H9 (cell line): ENCODE data around the gene SYMPK. TPM values are rescaled to one million over a fixed set of nuclear protein-coding genes. Genes with fewer than 3 reads are reported as not detected.

ENCODE experiments used
- DNase-seq: peaks from one replicate; pipeline ENCODE4 v3.0.0-alpha.2; 2017
- H2AFZ ChIP-seq: one replicate; pipeline ENCODE4 v1.6.1; 2013; ENCODE audit warnings: mild to moderate bottlenecking, low read length, control low read depth, moderate library complexity
- H2AK5ac ChIP-seq: 2 replicates; pipeline ENCODE4 v1.6.1; 2013; ENCODE audit warnings: low read length, control low read depth, mixed read lengths; ENCODE audit not compliant: insufficient read length
- H2BK120ac ChIP-seq: one replicate; pipeline ENCODE4 v1.6.1; 2013; ENCODE audit warnings: low read depth, mild to moderate bottlenecking, low read length, control low read depth, inconsistent platforms; ENCODE audit not compliant: poor library complexity, severe bottlenecking
- H2BK12ac ChIP-seq: 2 replicates; pipeline ENCODE4 v1.6.1; 2013; ENCODE audit warnings: low read length, control low read depth, mixed read lengths, low read depth; ENCODE audit not compliant: insufficient read length
- H2BK15ac ChIP-seq: 2 replicates; pipeline ENCODE4 v1.6.1; 2013; ENCODE audit warnings: low read depth, low read length, control low read depth
- H2BK20ac ChIP-seq: one replicate; pipeline ENCODE4 v1.6.1; 2013; ENCODE audit warnings: low read depth, mild to moderate bottlenecking, low read length, control low read depth, inconsistent platforms; ENCODE audit not compliant: poor library complexity, severe bottlenecking
- H2BK5ac ChIP-seq: 2 replicates; pipeline ENCODE4 v1.6.1; 2013; ENCODE audit warnings: low read length, control low read depth, mixed read lengths; ENCODE audit not compliant: insufficient read length
- H3K14ac ChIP-seq: 2 replicates; pipeline ENCODE4 v1.6.1; 2013; ENCODE audit warnings: low read length, control low read depth; ENCODE audit not compliant: insufficient read depth
- H3K18ac ChIP-seq: 2 replicates; pipeline ENCODE4 v1.6.1; 2013; ENCODE audit warnings: low read depth, mild to moderate bottlenecking, mixed read lengths, low read length, control low read depth; ENCODE audit not compliant: insufficient read length
- H3K23ac ChIP-seq: 2 replicates; pipeline ENCODE4 v1.6.1; 2013; ENCODE audit warnings: low read length, control low read depth, mixed read lengths, low read depth; ENCODE audit not compliant: insufficient read length
- H3K23me2 ChIP-seq: 2 replicates; pipeline ENCODE4 v1.6.1; 2013; ENCODE audit warnings: low read depth, mild to moderate bottlenecking, mixed read lengths, low read length, control low read depth; ENCODE audit not compliant: insufficient read length, poor library complexity, severe bottlenecking
- H3K27ac ChIP-seq: 2 replicates; pipeline ENCODE4 v1.5.1; 2013; ENCODE audit warnings: low read length, control low read depth, mixed read lengths, low read depth; ENCODE audit not compliant: insufficient read length
- H3K27me3 ChIP-seq: 2 replicates; pipeline ENCODE4 v1.6.1; 2013; ENCODE audit warnings: low read length, control low read depth, inconsistent platforms; ENCODE audit not compliant: insufficient read depth
- H3K4ac ChIP-seq: 2 replicates; pipeline ENCODE4 v1.6.1; 2013; ENCODE audit warnings: low read depth, mild to moderate bottlenecking, control low read depth, inconsistent platforms, low read length, moderate library complexity
- H3K4me1 ChIP-seq: 2 replicates; pipeline ENCODE4 v1.6.1; 2013; ENCODE audit warnings: low read length, control low read depth, inconsistent platforms; ENCODE audit not compliant: insufficient read depth
- H3K4me2 ChIP-seq: 2 replicates; pipeline ENCODE4 v1.6.1; 2013; ENCODE audit warnings: low read length, control low read depth, mixed read lengths; ENCODE audit not compliant: insufficient read length, insufficient read depth
- H3K56ac ChIP-seq: 2 replicates; pipeline ENCODE4 v1.6.1; 2013; ENCODE audit warnings: low read depth, mild to moderate bottlenecking, mixed read lengths, low read length, control low read depth; ENCODE audit not compliant: insufficient read length
- H3K79me1 ChIP-seq: 2 replicates; pipeline ENCODE4 v1.6.1; 2013; ENCODE audit warnings: low read depth, mild to moderate bottlenecking, moderate library complexity, low read length, control low read depth, inconsistent platforms; ENCODE audit not compliant: insufficient read depth, poor library complexity, severe bottlenecking
- H3K79me2 ChIP-seq: 2 replicates; pipeline ENCODE4 v1.6.1; 2013; ENCODE audit warnings: low read length, control low read depth, inconsistent platforms; ENCODE audit not compliant: insufficient read depth
- H3K9ac ChIP-seq: 2 replicates; pipeline ENCODE4 v1.6.1; 2013; ENCODE audit warnings: low read length, control low read depth, mixed read lengths; ENCODE audit not compliant: insufficient read length; ENCODE audit errors: extremely low read depth
- H3K9me3 ChIP-seq: one replicate; pipeline ENCODE4 v1.6.1; 2013; ENCODE audit warnings: low read depth, low read length, inconsistent platforms; ENCODE audit not compliant: control insufficient read depth
- H3T11ph ChIP-seq: one replicate; pipeline ENCODE4 v1.6.1; 2013; ENCODE audit warnings: mild to moderate bottlenecking, low read length, control low read depth, inconsistent platforms
- H4K20me1 ChIP-seq: one replicate; pipeline ENCODE4 v1.6.1; 2013; ENCODE audit not compliant: control insufficient read depth, insufficient read length, insufficient read depth
- H4K5ac ChIP-seq: 2 replicates; pipeline ENCODE4 v1.6.1; 2013; ENCODE audit warnings: low read depth, mild to moderate bottlenecking, mixed read lengths, low read length, control low read depth; ENCODE audit not compliant: insufficient read length
- H4K8ac ChIP-seq: replicated peaks from 2 replicates; pipeline ENCODE4 v1.6.1; 2013; ENCODE audit warnings: low read length, control low read depth, mixed read lengths, low read depth; ENCODE audit not compliant: insufficient read length
- H4K91ac ChIP-seq: 2 replicates; pipeline ENCODE4 v1.6.1; 2013; ENCODE audit warnings: low read depth, mild to moderate bottlenecking, moderate library complexity, mixed read lengths, low read length, control low read depth; ENCODE audit not compliant: insufficient read length
- H3K27ac Mint-ChIP-seq, 3 experiments: 2 replicates in 2 of 3; 3 replicates in 1 of 3; pipeline ENCODE4 v1.8.0; 2020 to 2021; ENCODE audit warnings: mixed read lengths in 3 of 3, mild to moderate bottlenecking in 1 of 3, moderate library complexity in 1 of 3
- H3K27me3 Mint-ChIP-seq: 2 replicates; pipeline ENCODE4 v1.8.0; 2021; ENCODE audit warnings: low read depth, mild to moderate bottlenecking, moderate library complexity, mixed read lengths
- H3K36me3 Mint-ChIP-seq, 3 experiments: 2 replicates in 2 of 3; 3 replicates in 1 of 3; pipeline ENCODE4 v1.8.0; 2020 to 2021; ENCODE audit warnings: low read depth in 3 of 3, mixed read lengths in 3 of 3; ENCODE audit not compliant: insufficient read depth in 1 of 3
- H3K4me1 Mint-ChIP-seq, 2 experiments: 2 replicates each; pipeline ENCODE4 v1.8.0; 2020; ENCODE audit warnings: mixed read lengths in 2 of 2
- H3K4me3 Mint-ChIP-seq, 2 experiments: 2 replicates in 1 of 2; 3 replicates in 1 of 2; pipeline ENCODE4 v1.8.0; 2020 to 2021; ENCODE audit warnings: mild to moderate bottlenecking in 2 of 2, mixed read lengths in 2 of 2, moderate library complexity in 1 of 2
- H3K9me3 Mint-ChIP-seq, 2 experiments: 2 replicates in 1 of 2; 3 replicates in 1 of 2; pipeline ENCODE4 v1.8.0; 2020; ENCODE audit warnings: mild to moderate bottlenecking in 2 of 2, mixed read lengths in 2 of 2, moderate library complexity in 1 of 2
- WGBS: extraction: QIAGEN DNeasy Blood & Tissue Kit; methylation state at CpG from one replicate; pipeline ENCODE4 v1.1.7; 2013; ENCODE audit warnings: missing lambda C conversion rate, low lambda C conversion rate, mixed read lengths; ENCODE audit not compliant: insufficient read length; ENCODE audit errors: extremely low coverage; 5-methylcytosine and 5-hydroxymethylcytosine counted together
- total RNA-seq: library from RNA; stranded (reverse); gene quantifications from 2 replicates; pipeline ENCODE4 v1.2.1, GENCODE V29; 2021
- TF ChIP-seq, protein P1 (sequence below): fragments of 200-600 bp; sonication (generic); conservative IDR thresholded peaks from 3 replicates; pipeline ENCODE4 v1.8.0; 2021; ENCODE audit warnings: antibody characterized with exemption, mild to moderate bottlenecking

SYMPK gene
- total RNA-seq, 1 experiment from 2014 or later, result 104 TPM

DNA sequence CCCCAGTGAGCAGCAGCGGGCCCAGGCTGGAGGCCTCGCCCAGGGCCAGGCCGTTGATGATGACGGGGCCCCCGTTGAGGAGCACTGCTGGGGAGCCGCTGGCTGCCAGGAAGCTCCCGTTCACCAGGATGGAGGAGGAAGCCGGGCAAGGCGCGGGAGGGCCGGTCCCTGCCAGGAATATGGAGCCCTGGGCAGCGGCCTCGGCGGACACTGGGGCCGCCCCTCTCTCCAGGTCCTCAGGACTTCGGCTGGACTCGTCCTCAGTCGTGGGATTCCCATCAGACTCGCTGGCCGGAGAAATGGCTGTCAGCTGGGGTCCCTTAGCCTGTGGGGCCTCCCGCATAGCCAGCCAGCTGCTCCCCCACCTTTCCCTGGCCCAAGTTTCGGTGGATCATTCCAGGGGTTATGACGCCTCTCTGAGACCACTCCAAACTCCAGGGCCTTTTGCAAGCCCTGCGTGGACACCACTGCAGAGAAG, 96.0 kb downstream of the SYMPK start:
- WGBS, result no CpG with 5 or more reads among the region's 24 CpGs
- H2BK5ac ChIP-seq, result no peak overlapping the region
- H3T11ph ChIP-seq, result no peak overlapping the region
- H3K4me2 ChIP-seq, result peak overlapping the region; percentile 72
- H3K27me3 Mint-ChIP-seq, result peaks cover 9% of the 10 kb centered on the region
- H3K14ac ChIP-seq, result peak overlapping the region; percentile 64
- no peak overlapping the region for H3K27ac Mint-ChIP-seq
- no peak overlapping the region for H2BK20ac ChIP-seq
- peaks cover 13 to 34% of the 10 kb centered on the region in 2 experiments for H3K4me1 Mint-ChIP-seq
- peaks cover 0 to 6% (median 0%) of the 10 kb centered on the region in 3 experiments; a peak in 2 of 7 replicates for H3K36me3 Mint-ChIP-seq
- H4K20me1 ChIP-seq, result no peaks in the 10 kb centered on the region
- H3K27ac ChIP-seq, result no peak overlapping the region
- no peaks in the 10 kb centered on the region for H3K9me3 ChIP-seq
- no peak overlapping the region for H2BK15ac ChIP-seq
- no peaks in the 10 kb centered on the region for H3K27me3 ChIP-seq
- no peak overlapping the region for H2AK5ac ChIP-seq
- H4K5ac ChIP-seq, result no peak overlapping the region
- H3K4me1 ChIP-seq, result peaks cover 3% of the 10 kb centered on the region; the same call in 1 of the 2 replicates
- TF ChIP-seq, protein P1, sequence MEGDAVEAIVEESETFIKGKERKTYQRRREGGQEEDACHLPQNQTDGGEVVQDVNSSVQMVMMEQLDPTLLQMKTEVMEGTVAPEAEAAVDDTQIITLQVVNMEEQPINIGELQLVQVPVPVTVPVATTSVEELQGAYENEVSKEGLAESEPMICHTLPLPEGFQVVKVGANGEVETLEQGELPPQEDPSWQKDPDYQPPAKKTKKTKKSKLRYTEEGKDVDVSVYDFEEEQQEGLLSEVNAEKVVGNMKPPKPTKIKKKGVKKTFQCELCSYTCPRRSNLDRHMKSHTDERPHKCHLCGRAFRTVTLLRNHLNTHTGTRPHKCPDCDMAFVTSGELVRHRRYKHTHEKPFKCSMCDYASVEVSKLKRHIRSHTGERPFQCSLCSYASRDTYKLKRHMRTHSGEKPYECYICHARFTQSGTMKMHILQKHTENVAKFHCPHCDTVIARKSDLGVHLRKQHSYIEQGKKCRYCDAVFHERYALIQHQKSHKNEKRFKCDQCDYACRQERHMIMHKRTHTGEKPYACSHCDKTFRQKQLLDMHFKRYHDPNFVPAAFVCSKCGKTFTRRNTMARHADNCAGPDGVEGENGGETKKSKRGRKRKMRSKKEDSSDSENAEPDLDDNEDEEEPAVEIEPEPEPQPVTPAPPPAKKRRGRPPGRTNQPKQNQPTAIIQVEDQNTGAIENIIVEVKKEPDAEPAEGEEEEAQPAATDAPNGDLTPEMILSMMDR, result no peak
- peaks cover 20% of the 10 kb centered on the region for H3K23me2 ChIP-seq
- no peak overlapping the region for H3K56ac ChIP-seq
- no peaks in the 10 kb centered on the region for H3K79me2 ChIP-seq
- H4K8ac ChIP-seq, result no peak overlapping the region
- H3K18ac ChIP-seq, result peak overlapping the region; percentile 21
- DNase-seq, result no peak
- no peak overlapping the region for H3K9ac ChIP-seq
- H3K79me1 ChIP-seq, result no peaks in the 10 kb centered on the region
- H3K4me3 Mint-ChIP-seq, result peak overlapping the region; percentile 91 to 94
- no peak overlapping the region for H3K23ac ChIP-seq
- no peak overlapping the region for H3K4ac ChIP-seq
- no peak overlapping the region for H2BK120ac ChIP-seq
- no peak overlapping the region for H4K91ac ChIP-seq
- no peak overlapping the region for H2BK12ac ChIP-seq
- H3K9me3 Mint-ChIP-seq, result no peaks in the 10 kb centered on the region; a peak in 1 of 5 replicates
- H2AFZ ChIP-seq, result no peak overlapping the region
